H9 (cell line): Measurements from ENCODE around the gene COL23A1. TPM values are rescaled to one million over a fixed set of nuclear protein-coding genes. Genes with fewer than 3 reads are reported as not detected.

Experiments
- DNase-seq: peaks from one replicate; pipeline ENCODE4 v3.0.0-alpha.2; 2017
- H2AFZ ChIP-seq: one replicate; pipeline ENCODE4 v1.6.1; 2013; ENCODE audit warnings: mild to moderate bottlenecking, low read length, control low read depth, moderate library complexity
- H2AK5ac ChIP-seq: 2 replicates; pipeline ENCODE4 v1.6.1; 2013; ENCODE audit warnings: low read length, control low read depth, mixed read lengths; ENCODE audit not compliant: insufficient read length
- H2BK120ac ChIP-seq: one replicate; pipeline ENCODE4 v1.6.1; 2013; ENCODE audit warnings: low read depth, mild to moderate bottlenecking, low read length, control low read depth, inconsistent platforms; ENCODE audit not compliant: poor library complexity, severe bottlenecking
- H2BK12ac ChIP-seq: 2 replicates; pipeline ENCODE4 v1.6.1; 2013; ENCODE audit warnings: low read length, control low read depth, mixed read lengths, low read depth; ENCODE audit not compliant: insufficient read length
- H2BK15ac ChIP-seq: 2 replicates; pipeline ENCODE4 v1.6.1; 2013; ENCODE audit warnings: low read depth, low read length, control low read depth
- H2BK20ac ChIP-seq: one replicate; pipeline ENCODE4 v1.6.1; 2013; ENCODE audit warnings: low read depth, mild to moderate bottlenecking, low read length, control low read depth, inconsistent platforms; ENCODE audit not compliant: poor library complexity, severe bottlenecking
- H2BK5ac ChIP-seq: 2 replicates; pipeline ENCODE4 v1.6.1; 2013; ENCODE audit warnings: low read length, control low read depth, mixed read lengths; ENCODE audit not compliant: insufficient read length
- H3K14ac ChIP-seq: 2 replicates; pipeline ENCODE4 v1.6.1; 2013; ENCODE audit warnings: low read length, control low read depth; ENCODE audit not compliant: insufficient read depth
- H3K18ac ChIP-seq: 2 replicates; pipeline ENCODE4 v1.6.1; 2013; ENCODE audit warnings: low read depth, mild to moderate bottlenecking, mixed read lengths, low read length, control low read depth; ENCODE audit not compliant: insufficient read length
- H3K23ac ChIP-seq: 2 replicates; pipeline ENCODE4 v1.6.1; 2013; ENCODE audit warnings: low read length, control low read depth, mixed read lengths, low read depth; ENCODE audit not compliant: insufficient read length
- H3K23me2 ChIP-seq: 2 replicates; pipeline ENCODE4 v1.6.1; 2013; ENCODE audit warnings: low read depth, mild to moderate bottlenecking, mixed read lengths, low read length, control low read depth; ENCODE audit not compliant: insufficient read length, poor library complexity, severe bottlenecking
- H3K27ac ChIP-seq: 2 replicates; pipeline ENCODE4 v1.5.1; 2013; ENCODE audit warnings: low read length, control low read depth, mixed read lengths, low read depth; ENCODE audit not compliant: insufficient read length
- H3K27me3 ChIP-seq: 2 replicates; pipeline ENCODE4 v1.6.1; 2013; ENCODE audit warnings: low read length, control low read depth, inconsistent platforms; ENCODE audit not compliant: insufficient read depth
- H3K4ac ChIP-seq: 2 replicates; pipeline ENCODE4 v1.6.1; 2013; ENCODE audit warnings: low read depth, mild to moderate bottlenecking, control low read depth, inconsistent platforms, low read length, moderate library complexity
- H3K4me1 ChIP-seq: 2 replicates; pipeline ENCODE4 v1.6.1; 2013; ENCODE audit warnings: low read length, control low read depth, inconsistent platforms; ENCODE audit not compliant: insufficient read depth
- H3K4me2 ChIP-seq: 2 replicates; pipeline ENCODE4 v1.6.1; 2013; ENCODE audit warnings: low read length, control low read depth, mixed read lengths; ENCODE audit not compliant: insufficient read length, insufficient read depth
- H3K56ac ChIP-seq: 2 replicates; pipeline ENCODE4 v1.6.1; 2013; ENCODE audit warnings: low read depth, mild to moderate bottlenecking, mixed read lengths, low read length, control low read depth; ENCODE audit not compliant: insufficient read length
- H3K79me1 ChIP-seq: 2 replicates; pipeline ENCODE4 v1.6.1; 2013; ENCODE audit warnings: low read depth, mild to moderate bottlenecking, moderate library complexity, low read length, control low read depth, inconsistent platforms; ENCODE audit not compliant: insufficient read depth, poor library complexity, severe bottlenecking
- H3K79me2 ChIP-seq: 2 replicates; pipeline ENCODE4 v1.6.1; 2013; ENCODE audit warnings: low read length, control low read depth, inconsistent platforms; ENCODE audit not compliant: insufficient read depth
- H3K9ac ChIP-seq: 2 replicates; pipeline ENCODE4 v1.6.1; 2013; ENCODE audit warnings: low read length, control low read depth, mixed read lengths; ENCODE audit not compliant: insufficient read length; ENCODE audit errors: extremely low read depth
- H3K9me3 ChIP-seq: one replicate; pipeline ENCODE4 v1.6.1; 2013; ENCODE audit warnings: low read depth, low read length, inconsistent platforms; ENCODE audit not compliant: control insufficient read depth
- H3T11ph ChIP-seq: one replicate; pipeline ENCODE4 v1.6.1; 2013; ENCODE audit warnings: mild to moderate bottlenecking, low read length, control low read depth, inconsistent platforms
- H4K20me1 ChIP-seq: one replicate; pipeline ENCODE4 v1.6.1; 2013; ENCODE audit not compliant: control insufficient read depth, insufficient read length, insufficient read depth
- H4K5ac ChIP-seq: 2 replicates; pipeline ENCODE4 v1.6.1; 2013; ENCODE audit warnings: low read depth, mild to moderate bottlenecking, mixed read lengths, low read length, control low read depth; ENCODE audit not compliant: insufficient read length
- H4K8ac ChIP-seq: replicated peaks from 2 replicates; pipeline ENCODE4 v1.6.1; 2013; ENCODE audit warnings: low read length, control low read depth, mixed read lengths, low read depth; ENCODE audit not compliant: insufficient read length
- H4K91ac ChIP-seq: 2 replicates; pipeline ENCODE4 v1.6.1; 2013; ENCODE audit warnings: low read depth, mild to moderate bottlenecking, moderate library complexity, mixed read lengths, low read length, control low read depth; ENCODE audit not compliant: insufficient read length
- H3K27ac Mint-ChIP-seq, 3 experiments: 2 replicates in 2 of 3; 3 replicates in 1 of 3; pipeline ENCODE4 v1.8.0; 2020 to 2021; ENCODE audit warnings: mixed read lengths in 3 of 3, mild to moderate bottlenecking in 1 of 3, moderate library complexity in 1 of 3
- H3K27me3 Mint-ChIP-seq: 2 replicates; pipeline ENCODE4 v1.8.0; 2021; ENCODE audit warnings: low read depth, mild to moderate bottlenecking, moderate library complexity, mixed read lengths
- H3K36me3 Mint-ChIP-seq, 3 experiments: 2 replicates in 2 of 3; 3 replicates in 1 of 3; pipeline ENCODE4 v1.8.0; 2020 to 2021; ENCODE audit warnings: low read depth in 3 of 3, mixed read lengths in 3 of 3; ENCODE audit not compliant: insufficient read depth in 1 of 3
- H3K4me1 Mint-ChIP-seq, 2 experiments: 2 replicates each; pipeline ENCODE4 v1.8.0; 2020; ENCODE audit warnings: mixed read lengths in 2 of 2
- H3K4me3 Mint-ChIP-seq, 2 experiments: 2 replicates in 1 of 2; 3 replicates in 1 of 2; pipeline ENCODE4 v1.8.0; 2020 to 2021; ENCODE audit warnings: mild to moderate bottlenecking in 2 of 2, mixed read lengths in 2 of 2, moderate library complexity in 1 of 2
- H3K9me3 Mint-ChIP-seq, 2 experiments: 2 replicates in 1 of 2; 3 replicates in 1 of 2; pipeline ENCODE4 v1.8.0; 2020; ENCODE audit warnings: mild to moderate bottlenecking in 2 of 2, mixed read lengths in 2 of 2, moderate library complexity in 1 of 2
- CTCF ChIP-seq: fragments of 200-600 bp; sonication (generic); conservative IDR thresholded peaks from 3 replicates; pipeline ENCODE4 v1.8.0; 2021; ENCODE audit warnings: antibody characterized with exemption, mild to moderate bottlenecking
- WGBS: extraction: QIAGEN DNeasy Blood & Tissue Kit; methylation state at CpG from one replicate; pipeline ENCODE4 v1.1.7; 2013; ENCODE audit warnings: missing lambda C conversion rate, low lambda C conversion rate, mixed read lengths; ENCODE audit not compliant: insufficient read length; ENCODE audit errors: extremely low coverage; 5-methylcytosine and 5-hydroxymethylcytosine counted together
- total RNA-seq: library from RNA; stranded (reverse); gene quantifications from 2 replicates; pipeline ENCODE4 v1.2.1, GENCODE V29; 2021

COL23A1 gene
- total RNA-seq, 1 experiment from 2014 or later = 2.6 TPM

DNA sequence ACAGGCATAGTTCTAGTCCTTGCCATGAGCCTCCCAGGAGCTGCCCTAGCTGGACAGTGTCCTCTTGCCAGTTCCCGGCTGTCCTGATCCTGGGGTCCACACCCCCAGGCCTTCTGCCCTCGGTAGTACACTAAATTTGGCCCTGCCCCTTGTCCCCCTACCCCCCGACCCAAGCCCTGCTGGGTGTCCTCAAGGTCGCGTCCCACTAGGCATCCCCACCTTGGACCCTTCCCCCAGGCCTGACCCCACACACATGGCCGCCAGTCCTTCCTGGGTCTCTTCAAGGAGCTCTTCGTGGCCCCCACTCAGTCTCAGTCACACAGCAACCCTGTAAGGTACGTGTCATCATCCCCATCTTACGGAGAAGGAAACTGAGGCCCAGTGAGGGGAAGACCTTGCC, 317.6 kb downstream of the COL23A1 start:
- H2AFZ ChIP-seq = no peak overlapping the region
- no peak overlapping the region for H2BK12ac ChIP-seq
- no peak overlapping the region for H3K23ac ChIP-seq
- no peaks in the 10 kb centered on the region for H3K79me2 ChIP-seq
- no peak overlapping the region for H3K9ac ChIP-seq
- H3K27ac Mint-ChIP-seq = no peak overlapping the region
- no peaks in the 10 kb centered on the region; a peak in 1 of 7 replicates for H3K36me3 Mint-ChIP-seq
- H4K5ac ChIP-seq = no peak overlapping the region
- H2AK5ac ChIP-seq = no peak overlapping the region
- no peaks in the 10 kb centered on the region for H4K20me1 ChIP-seq
- WGBS = no CpG with 5 or more reads among the region's 9 CpGs
- H3K9me3 ChIP-seq = no peaks in the 10 kb centered on the region
- H3K4me1 Mint-ChIP-seq = no peaks in the 10 kb centered on the region
- no peak overlapping the region for H4K91ac ChIP-seq
- H3K18ac ChIP-seq = no peak overlapping the region
- H3K23me2 ChIP-seq = no peaks in the 10 kb centered on the region
- no peak overlapping the region for H2BK120ac ChIP-seq
- H3K4me3 Mint-ChIP-seq = no peak overlapping the region
- no peak overlapping the region for H3K56ac ChIP-seq
- no peak overlapping the region for H3K14ac ChIP-seq
- H4K8ac ChIP-seq = no peak overlapping the region
- H3K4me1 ChIP-seq = no peaks in the 10 kb centered on the region
- DNase-seq = no peak
- H3K4ac ChIP-seq = no peak overlapping the region
- no peaks in the 10 kb centered on the region for H3K27me3 ChIP-seq
- no peak overlapping the region for H3T11ph ChIP-seq
- no peak for TF ChIP-seq CTCF
- H3K27ac ChIP-seq = no peak overlapping the region
- no peak overlapping the region for H2BK15ac ChIP-seq
- no peaks in the 10 kb centered on the region for H3K79me1 ChIP-seq
- H3K4me2 ChIP-seq = no peak overlapping the region
- H2BK20ac ChIP-seq = no peak overlapping the region
- H3K9me3 Mint-ChIP-seq = peaks cover 0 to 5% of the 10 kb centered on the region in 2 experiments; a peak in 1 of 5 replicates
- peaks cover 10% of the 10 kb centered on the region for H3K27me3 Mint-ChIP-seq
- H2BK5ac ChIP-seq = no peak overlapping the region
